Neural progenitor cell (in vitro differentiated cells): ENCODE data around the gene TBCB. TPM values are rescaled to one million over a fixed set of nuclear protein-coding genes. Genes with fewer than 3 reads are reported as not detected.

Experiments
- DNase-seq: peaks from one replicate; pipeline ENCODE4 v3.0.0-alpha.2; 2016; ENCODE audit warnings: low spot score
- H2AFZ ChIP-seq: fragments of 200-600 bp; sonication (generic); replicated peaks from 2 replicates; pipeline ENCODE4 v1.6.1; 2016; ENCODE audit warnings: antibody characterized with exemption
- H3F3A ChIP-seq: fragments of 200-600 bp; sonication (generic); 2 replicates; pipeline ENCODE4 v1.6.1; 2016; ENCODE audit warnings: antibody characterized with exemption, low read depth
- H3K27ac ChIP-seq: fragments of 200-600 bp; sonication (generic); 2 replicates; pipeline ENCODE4 v1.5.1; 2016; ENCODE audit warnings: mild to moderate bottlenecking
- H3K27me3 ChIP-seq: fragments of 200-600 bp; sonication (generic); 2 replicates; pipeline ENCODE4 v1.6.1; 2016; ENCODE audit warnings: mild to moderate bottlenecking, moderate library complexity
- H3K36me3 ChIP-seq: fragments of 200-600 bp; sonication (generic); 2 replicates; pipeline ENCODE4 v1.5.1; 2016
- H3K4me1 ChIP-seq: fragments of 200-600 bp; sonication (generic); 2 replicates; pipeline ENCODE4 v1.6.1; 2016; ENCODE audit warnings: mixed run types
- H3K4me2 ChIP-seq: fragments of 200-600 bp; sonication (generic); 2 replicates; pipeline ENCODE4 v1.6.1; 2016
- H3K4me3 ChIP-seq: fragments of 200-600 bp; sonication (generic); 2 replicates; pipeline ENCODE4 v1.5.1; 2016
- H3K79me2 ChIP-seq: fragments of 200-600 bp; sonication (generic); 2 replicates; pipeline ENCODE4 v1.6.1; 2016; ENCODE audit warnings: low read depth
- H3K9ac ChIP-seq: fragments of 200-600 bp; sonication (generic); 2 replicates; pipeline ENCODE4 v1.6.1; 2016
- H3K9me3 ChIP-seq: fragments of 200-600 bp; sonication (generic); 2 replicates; pipeline ENCODE4 v1.5.1; 2016; ENCODE audit warnings: low read depth
- H4K20me1 ChIP-seq: fragments of 200-600 bp; sonication (generic); 2 replicates; pipeline ENCODE4 v1.6.1; 2016; ENCODE audit warnings: low read depth
- H3K27ac Mint-ChIP-seq: 3 replicates; pipeline ENCODE4 v1.8.0; 2021; ENCODE audit warnings: mixed read lengths
- H3K27me3 Mint-ChIP-seq: 2 replicates; pipeline ENCODE4 v1.8.0; 2022; ENCODE audit warnings: low read depth, mild to moderate bottlenecking, inconsistent platforms, moderate library complexity, mixed read lengths; ENCODE audit not compliant: insufficient read depth
- H3K36me3 Mint-ChIP-seq: 3 replicates; pipeline ENCODE4 v1.8.0; 2021; ENCODE audit warnings: mixed read lengths
- H3K4me1 Mint-ChIP-seq: 3 replicates; pipeline ENCODE4 v1.8.0; 2021; ENCODE audit warnings: mixed read lengths
- H3K4me3 Mint-ChIP-seq: 3 replicates; pipeline ENCODE4 v1.8.0; 2021; ENCODE audit warnings: mild to moderate bottlenecking, moderate library complexity, mixed read lengths
- H3K9me3 Mint-ChIP-seq: 3 replicates; pipeline ENCODE4 v1.8.0; 2020; ENCODE audit warnings: mixed read lengths
- EZH2 ChIP-seq: fragments of 200-600 bp; sonication (generic); IDR thresholded peaks from 2 replicates; pipeline ENCODE4 v1.6.1; 2017; ENCODE audit warnings: antibody characterized with exemption, mild to moderate bottlenecking, moderate library complexity
- EZH2phosphoT487 ChIP-seq: fragments of 200-600 bp; sonication (generic); IDR thresholded peaks from 2 replicates; pipeline ENCODE4 v1.6.1; 2017; ENCODE audit warnings: antibody characterized with exemption
- total RNA-seq: library from RNA; depleted of rRNA; stranded (reverse); fragments of >200 nt; gene quantifications from 2 replicates; pipeline ENCODE4 v1.2.3, GENCODE V29; 2015; ENCODE audit warnings: low replicate concordance
- TF ChIP-seq, protein P1 (sequence below): fragments of 200-600 bp; sonication (generic); IDR thresholded peaks from 2 replicates; pipeline ENCODE4 v1.5.1; 2017; ENCODE audit warnings: antibody characterized with exemption, mild to moderate bottlenecking

Gene TBCB
- total RNA-seq, 1 donor from 2014 or later = 166 TPM

DNA sequence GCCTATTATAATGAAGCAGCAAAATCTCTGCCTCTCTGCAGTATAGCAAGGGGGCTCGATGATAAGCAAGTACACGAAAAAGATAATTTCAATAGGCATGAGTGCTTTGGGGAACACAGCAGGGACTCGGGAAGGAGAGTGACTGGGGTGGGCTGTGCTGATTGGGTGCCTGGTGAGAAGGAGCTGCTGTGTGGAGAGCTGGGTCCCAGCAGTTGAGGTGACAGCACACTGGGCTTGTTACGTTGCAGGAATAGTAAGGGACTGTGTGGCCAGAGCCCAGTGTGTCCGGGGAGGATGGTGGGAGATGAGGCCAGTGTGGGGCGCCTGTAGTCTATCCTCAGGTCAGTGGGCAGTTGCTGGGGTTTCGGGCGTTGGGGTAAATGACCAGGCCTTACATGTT, 43.2 kb upstream of the TBCB start:
- no peak overlapping the region for H3K4me3 ChIP-seq
- no peak overlapping the region for H3K9ac ChIP-seq
- no peaks in the 10 kb centered on the region for H3F3A ChIP-seq
- no peaks in the 10 kb centered on the region for H4K20me1 ChIP-seq
- H3K4me2 ChIP-seq = no peak overlapping the region
- no peak for DNase-seq
- Mint-ChIP-seq H3K9me3 (peaks cover 2% of the 10 kb centered on the region), H3K4me1 (no peaks in the 10 kb centered on the region), H3K27me3 (peaks cover 2% of the 10 kb centered on the region), H3K36me3 (peaks cover 30% of the 10 kb centered on the region), H3K4me3 (no peak overlapping the region), H3K27ac (no peak overlapping the region)
- H3K79me2 ChIP-seq = no peaks in the 10 kb centered on the region
- no peak overlapping the region for H3K27ac ChIP-seq
- H3K36me3 ChIP-seq = peaks cover 6% of the 10 kb centered on the region
- no peak for TF ChIP-seq EZH2
- no peak for TF ChIP-seq EZH2phosphoT487
- TF ChIP-seq, protein P1, sequence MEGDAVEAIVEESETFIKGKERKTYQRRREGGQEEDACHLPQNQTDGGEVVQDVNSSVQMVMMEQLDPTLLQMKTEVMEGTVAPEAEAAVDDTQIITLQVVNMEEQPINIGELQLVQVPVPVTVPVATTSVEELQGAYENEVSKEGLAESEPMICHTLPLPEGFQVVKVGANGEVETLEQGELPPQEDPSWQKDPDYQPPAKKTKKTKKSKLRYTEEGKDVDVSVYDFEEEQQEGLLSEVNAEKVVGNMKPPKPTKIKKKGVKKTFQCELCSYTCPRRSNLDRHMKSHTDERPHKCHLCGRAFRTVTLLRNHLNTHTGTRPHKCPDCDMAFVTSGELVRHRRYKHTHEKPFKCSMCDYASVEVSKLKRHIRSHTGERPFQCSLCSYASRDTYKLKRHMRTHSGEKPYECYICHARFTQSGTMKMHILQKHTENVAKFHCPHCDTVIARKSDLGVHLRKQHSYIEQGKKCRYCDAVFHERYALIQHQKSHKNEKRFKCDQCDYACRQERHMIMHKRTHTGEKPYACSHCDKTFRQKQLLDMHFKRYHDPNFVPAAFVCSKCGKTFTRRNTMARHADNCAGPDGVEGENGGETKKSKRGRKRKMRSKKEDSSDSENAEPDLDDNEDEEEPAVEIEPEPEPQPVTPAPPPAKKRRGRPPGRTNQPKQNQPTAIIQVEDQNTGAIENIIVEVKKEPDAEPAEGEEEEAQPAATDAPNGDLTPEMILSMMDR = no peak
- no peaks in the 10 kb centered on the region for H3K27me3 ChIP-seq
- no peaks in the 10 kb centered on the region for H3K4me1 ChIP-seq
- H2AFZ ChIP-seq = no peak overlapping the region
- H3K9me3 ChIP-seq = no peaks in the 10 kb centered on the region

DNA sequence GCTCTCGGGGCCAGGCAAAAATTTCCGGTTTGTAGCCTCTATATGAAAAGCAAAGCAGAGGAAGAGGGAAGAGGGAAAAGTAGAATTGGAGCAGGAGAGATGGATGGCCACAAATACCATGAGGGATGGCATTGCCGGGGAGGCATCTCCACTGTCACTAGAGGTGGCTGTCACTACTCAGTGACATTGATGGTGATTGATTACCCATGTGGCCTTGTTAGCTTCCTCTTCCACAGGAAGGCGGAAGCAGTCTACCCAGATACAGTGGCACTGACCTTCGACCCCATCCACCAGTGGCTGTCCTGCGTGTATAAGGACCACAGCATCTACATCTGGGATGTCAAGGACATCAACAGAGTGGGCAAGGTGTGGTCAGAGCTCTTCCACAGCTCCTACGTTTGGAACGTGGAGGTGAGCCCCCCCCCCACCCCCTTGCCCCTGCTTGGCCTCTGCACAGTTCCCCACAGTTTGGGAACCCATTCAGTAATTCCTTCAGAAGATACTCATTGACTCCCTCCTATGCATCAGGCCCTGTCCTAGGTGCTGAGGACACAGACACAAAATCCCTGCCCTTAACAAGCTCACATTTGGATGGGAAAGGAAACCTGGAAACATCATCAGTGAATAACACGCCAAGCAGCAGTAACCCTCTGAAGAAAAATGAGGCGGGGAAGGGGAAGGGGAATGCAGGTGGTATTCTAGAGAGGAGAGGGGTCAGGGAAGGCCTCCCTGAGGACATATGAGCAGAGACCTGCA, 42.0 kb upstream of the TBCB start:
- no peaks in the 10 kb centered on the region for H3F3A ChIP-seq
- TF ChIP-seq EZH2 = no peak
- no peak for TF ChIP-seq EZH2phosphoT487
- TF ChIP-seq, protein P1 = no peak
- H3K9ac ChIP-seq = no peak overlapping the region
- H3K9me3 ChIP-seq = no peaks in the 10 kb centered on the region
- H3K4me3 ChIP-seq = no peak overlapping the region
- H3K27ac ChIP-seq = no peak overlapping the region
- no peaks in the 10 kb centered on the region for H3K27me3 ChIP-seq
- H4K20me1 ChIP-seq = no peaks in the 10 kb centered on the region
- Mint-ChIP-seq H3K36me3 (peaks cover 22% of the 10 kb centered on the region), H3K27ac (no peak overlapping the region), H3K4me1 (no peaks in the 10 kb centered on the region), H3K27me3 (peaks cover 2% of the 10 kb centered on the region), H3K9me3 (no peaks in the 10 kb centered on the region), H3K4me3 (no peak overlapping the region)
- no peak overlapping the region for H2AFZ ChIP-seq
- DNase-seq = no peak
- no peaks in the 10 kb centered on the region for H3K4me1 ChIP-seq
- H3K79me2 ChIP-seq = no peaks in the 10 kb centered on the region
- no peak overlapping the region for H3K4me2 ChIP-seq
- H3K36me3 ChIP-seq = peaks cover 6% of the 10 kb centered on the region

DNA sequence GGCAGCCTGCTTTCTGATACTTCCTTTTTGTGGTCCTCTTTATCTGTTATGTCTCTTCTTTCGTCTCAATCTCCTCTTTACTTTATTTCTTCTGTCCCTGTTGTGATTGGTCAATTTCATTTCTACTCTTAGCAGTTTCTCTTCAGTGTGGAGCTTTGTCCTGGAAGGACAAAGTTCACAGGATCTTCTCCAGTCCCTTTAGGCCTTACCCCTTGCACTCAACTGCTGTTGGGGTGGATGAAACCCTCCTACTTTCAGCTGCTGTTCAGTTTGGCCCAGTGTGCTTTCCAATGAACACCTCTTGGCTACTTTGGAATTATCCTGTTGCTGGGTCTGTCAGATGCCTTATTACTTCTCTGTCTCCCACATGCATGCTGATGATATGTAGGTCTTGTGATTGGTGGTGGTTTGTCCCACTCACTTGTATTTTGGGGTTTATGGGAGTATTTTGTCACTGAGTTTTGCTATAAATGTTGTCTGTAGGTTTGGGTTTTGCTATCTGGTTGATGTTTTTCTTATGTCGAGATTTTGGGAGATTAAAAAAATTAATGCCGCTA, 35.8 kb upstream of the TBCB start:
- Mint-ChIP-seq H3K4me1 (no peaks in the 10 kb centered on the region), H3K4me3 (no peak overlapping the region), H3K27ac (no peak overlapping the region), H3K9me3 (no peaks in the 10 kb centered on the region), H3K27me3 (peaks cover 2% of the 10 kb centered on the region), H3K36me3 (peaks cover 22% of the 10 kb centered on the region)
- no peak for TF ChIP-seq EZH2
- TF ChIP-seq, protein P1 = no peak
- TF ChIP-seq EZH2phosphoT487 = no peak
- Histone ChIP-seq H3K36me3 (peaks cover 3% of the 10 kb centered on the region), H3K79me2 (no peaks in the 10 kb centered on the region), H2AFZ (no peak overlapping the region), H3K9me3 (no peaks in the 10 kb centered on the region), H3K4me3 (no peak overlapping the region), H3K9ac (no peak overlapping the region), H3K4me2 (no peak overlapping the region), H3K27ac (no peak overlapping the region), H3F3A (no peaks in the 10 kb centered on the region), H3K27me3 (no peaks in the 10 kb centered on the region), H4K20me1 (no peaks in the 10 kb centered on the region), H3K4me1 (no peaks in the 10 kb centered on the region)
- no peak for DNase-seq
